Activated naive CD4-positive, alpha-beta T cell treated with anti-CD3 and anti-CD28 coated beads, Interleukin-2, amount 50 U/mL, for 16 hours (primary cell): ENCODE data around the gene LFNG.
A peak's percentile ranks its signal among the peaks of the same experiment; 100 is the strongest.
"Not testable (repeated sequence)": the region's sequence is repeated elsewhere in the genome, so short reads cannot be mapped to it uniquely, and the experiment has no call there.

ENCODE experiments used
- DNase-seq: peaks from one replicate; pipeline ENCODE4 v3.0.0-alpha.2; 2020

Gene LFNG

DNA sequence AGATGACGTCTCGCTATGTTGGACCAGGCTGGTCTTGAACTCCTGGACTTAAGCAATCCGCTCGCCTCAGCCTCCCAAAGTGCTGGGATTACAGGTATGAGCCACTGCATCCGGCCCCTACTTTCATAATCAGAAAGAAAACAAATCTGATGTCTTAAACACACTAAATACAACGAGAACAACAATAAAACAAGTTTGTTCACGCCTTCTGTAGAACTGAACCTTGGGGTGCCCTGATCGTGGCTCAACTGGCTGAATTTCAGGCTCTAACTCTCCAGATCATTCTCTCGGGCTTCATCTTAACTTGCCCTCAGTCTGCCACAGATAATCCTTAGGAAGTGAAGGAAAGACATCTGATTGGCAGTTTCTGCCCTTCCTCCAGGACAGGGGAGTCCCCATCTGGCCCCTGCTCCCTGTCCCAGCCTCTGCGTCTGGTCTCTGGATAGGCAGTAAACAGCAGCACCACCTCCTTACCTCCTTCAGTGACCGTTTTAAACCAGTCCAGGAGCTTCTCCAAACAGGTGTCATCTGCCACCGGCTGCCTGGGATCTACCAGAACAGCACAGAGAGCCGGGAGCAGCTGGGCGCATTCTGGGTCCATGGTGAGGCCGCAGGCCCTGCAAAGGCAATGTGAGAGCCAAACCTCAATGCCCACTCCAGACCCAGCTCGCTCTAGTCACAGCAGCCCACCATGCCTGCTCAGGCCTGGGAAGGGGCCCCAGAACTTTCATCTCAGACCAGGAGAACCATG lies 34.4 kb downstream of the LFNG start:
- no peak for DNase-seq

GRCh38 chr7:2554661-2555111 lies 35.1 kb downstream of the LFNG start:
- no peak for DNase-seq

GRCh38 chr7:2555121-2556052 lies 35.8 kb downstream of the LFNG start, which contains the start of gene BRAT1:
Gene BRAT1, minus strand, starts transcription at chr7:2555524. Its CDS starts 1,093 bp downstream, at chr7:2554431.
- peak; percentile 95 for DNase-seq

GRCh38 chr7:2558629-2559282 lies 39.2 kb downstream of the LFNG start, which contains the start of gene IQCE:
Gene IQCE, plus strand, starts transcription at chr7:2558979. Its CDS starts 203 bp downstream, at chr7:2559182.
- DNase-seq, result peak; percentile 91

GRCh38 chr7:2559283-2559950 lies 39.8 kb downstream of the LFNG start:
- peak; percentile 34 for DNase-seq

DNA sequence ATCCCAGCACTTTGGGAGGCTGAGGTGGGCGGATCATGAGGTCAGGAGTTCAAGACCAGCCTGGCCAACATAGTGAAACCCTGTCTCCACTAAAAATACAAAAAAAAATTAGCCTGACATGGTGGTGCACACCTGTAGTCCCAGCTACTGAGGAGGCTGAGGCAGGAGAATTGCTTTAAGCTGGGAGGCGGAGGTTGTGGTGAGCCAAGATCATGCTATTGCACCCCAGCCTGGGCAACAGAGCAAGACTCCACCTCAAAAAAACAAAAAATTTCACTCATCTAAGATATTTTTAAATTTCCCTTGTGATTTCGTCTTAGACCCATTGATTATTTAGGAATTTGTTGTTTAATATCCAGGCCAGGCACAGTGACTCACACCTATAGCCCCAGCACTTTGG lies 44.4 kb downstream of the LFNG start:
- DNase-seq, result not testable (repeated sequence)

DNA sequence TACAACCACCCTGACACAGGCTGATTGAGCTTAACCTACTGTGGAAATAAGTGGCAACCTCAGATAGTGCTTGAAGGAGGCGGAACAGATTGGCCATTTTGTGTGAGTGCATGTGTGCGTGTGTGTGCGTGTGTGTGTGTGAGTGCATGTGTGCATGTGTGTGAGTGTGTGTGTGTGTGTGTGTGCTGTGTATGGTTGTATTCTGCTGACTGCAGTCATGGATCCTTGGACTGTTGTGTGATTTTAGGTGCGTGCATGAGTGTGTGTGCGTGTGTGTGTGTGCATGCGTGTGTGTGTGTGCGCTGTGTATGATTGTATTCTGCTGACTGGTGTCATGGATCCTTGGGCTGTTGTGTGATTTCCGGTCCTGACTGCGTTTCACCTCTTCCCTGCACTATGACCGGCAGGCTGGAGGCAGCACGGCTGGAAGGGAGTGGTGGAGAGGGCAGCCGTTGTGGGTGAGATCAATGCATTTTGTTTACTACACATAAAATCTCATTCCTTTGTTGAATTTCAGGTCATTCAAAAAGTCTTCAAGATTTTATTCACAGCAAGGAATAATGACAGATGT lies 45.5 kb downstream of the LFNG start:
- no peak for DNase-seq

DNA sequence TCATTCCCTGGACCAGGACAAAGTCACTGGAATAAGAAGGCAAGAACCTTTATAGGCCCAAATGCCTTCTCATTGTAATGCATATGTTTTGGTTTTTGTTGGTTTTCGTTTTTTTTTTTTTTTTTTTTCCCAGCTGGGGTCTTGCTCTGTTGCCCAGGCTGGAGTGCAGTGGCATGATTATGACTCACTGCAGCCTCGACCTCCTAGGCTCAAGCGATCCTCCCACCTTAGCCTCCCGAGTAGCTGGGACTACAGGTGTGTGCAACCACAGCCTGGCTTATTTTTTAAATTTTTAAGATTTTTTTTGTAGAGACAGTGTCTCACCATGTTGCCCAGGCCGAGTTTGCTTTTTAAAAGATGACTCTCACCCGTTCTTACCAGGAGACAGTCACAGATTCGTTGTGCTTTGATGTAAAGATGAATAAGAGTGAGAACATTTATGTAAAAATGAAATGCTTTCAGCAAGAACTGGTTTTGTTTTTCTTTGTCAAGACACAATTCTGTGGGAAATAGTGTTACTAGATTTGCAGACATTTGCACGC lies 46.8 kb downstream of the LFNG start:
- DNase-seq, result no peak

DNA sequence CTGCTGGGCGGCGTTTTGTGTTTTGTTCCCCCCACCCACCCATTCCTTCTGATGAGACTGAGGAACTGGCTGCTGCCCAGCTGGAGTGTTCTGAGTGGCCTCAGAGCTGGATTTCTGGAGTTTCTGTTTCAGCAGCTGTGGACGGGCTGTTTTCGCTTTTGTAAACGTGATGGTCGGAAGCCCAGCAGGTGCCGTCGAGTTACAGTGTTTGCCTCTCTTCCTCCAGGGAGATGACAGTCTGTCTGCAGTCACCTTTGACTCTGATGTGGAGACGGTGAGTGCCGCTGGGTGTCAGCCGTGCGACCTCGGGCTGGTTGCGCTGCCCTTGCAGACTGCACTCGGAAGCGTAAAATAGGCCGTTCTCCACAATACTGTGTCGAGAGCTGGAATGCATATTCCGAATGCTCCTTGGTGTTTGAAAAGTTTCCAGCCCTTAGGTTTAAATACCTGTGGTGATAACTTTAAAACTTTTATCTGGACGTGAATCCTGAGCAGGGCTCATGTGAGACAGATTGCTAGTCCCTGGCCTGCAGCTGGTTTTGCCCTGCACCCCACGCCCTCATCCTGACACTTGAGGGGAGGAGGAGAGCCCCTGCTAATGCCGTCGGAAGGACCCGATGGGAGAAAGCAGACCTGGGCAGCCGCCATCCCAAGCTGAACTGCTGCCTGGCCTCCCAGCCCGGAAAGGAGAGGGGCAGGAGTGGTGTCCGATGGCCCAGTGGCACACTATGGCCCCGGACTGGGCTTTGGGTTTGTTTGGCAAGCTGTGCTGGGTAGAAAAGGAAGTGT lies 47.5 kb downstream of the LFNG start:
- no peak for DNase-seq

DNA sequence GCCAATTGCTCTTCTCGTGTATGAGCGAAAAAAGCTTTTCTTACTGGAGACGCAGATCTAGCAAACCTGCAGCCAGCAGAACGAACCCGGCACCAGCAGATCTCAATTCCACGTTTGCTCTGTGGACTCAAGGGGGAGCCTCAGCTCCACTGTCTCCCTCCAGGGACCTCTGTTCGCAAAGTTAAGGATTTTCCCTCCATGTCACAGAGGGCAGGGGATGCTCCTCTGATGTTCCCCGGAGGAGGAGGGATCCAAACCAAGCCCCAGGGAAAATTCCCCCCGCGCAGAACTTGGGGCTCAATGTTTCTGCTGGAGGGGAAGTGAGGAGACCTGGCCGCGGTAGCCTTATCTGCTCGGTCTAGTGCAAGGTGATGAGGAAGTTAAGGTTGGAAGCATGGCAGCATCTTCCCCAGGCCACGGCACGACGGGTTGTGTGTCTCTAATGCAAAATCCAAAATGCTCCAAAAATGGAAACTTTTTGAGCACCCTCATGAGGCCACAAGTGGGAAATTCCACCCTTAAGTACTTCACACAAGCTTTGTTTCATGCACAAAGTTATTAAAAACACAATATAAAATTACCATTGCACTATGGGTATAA lies 48.2 kb downstream of the LFNG start:
- DNase-seq, result no peak

DNA sequence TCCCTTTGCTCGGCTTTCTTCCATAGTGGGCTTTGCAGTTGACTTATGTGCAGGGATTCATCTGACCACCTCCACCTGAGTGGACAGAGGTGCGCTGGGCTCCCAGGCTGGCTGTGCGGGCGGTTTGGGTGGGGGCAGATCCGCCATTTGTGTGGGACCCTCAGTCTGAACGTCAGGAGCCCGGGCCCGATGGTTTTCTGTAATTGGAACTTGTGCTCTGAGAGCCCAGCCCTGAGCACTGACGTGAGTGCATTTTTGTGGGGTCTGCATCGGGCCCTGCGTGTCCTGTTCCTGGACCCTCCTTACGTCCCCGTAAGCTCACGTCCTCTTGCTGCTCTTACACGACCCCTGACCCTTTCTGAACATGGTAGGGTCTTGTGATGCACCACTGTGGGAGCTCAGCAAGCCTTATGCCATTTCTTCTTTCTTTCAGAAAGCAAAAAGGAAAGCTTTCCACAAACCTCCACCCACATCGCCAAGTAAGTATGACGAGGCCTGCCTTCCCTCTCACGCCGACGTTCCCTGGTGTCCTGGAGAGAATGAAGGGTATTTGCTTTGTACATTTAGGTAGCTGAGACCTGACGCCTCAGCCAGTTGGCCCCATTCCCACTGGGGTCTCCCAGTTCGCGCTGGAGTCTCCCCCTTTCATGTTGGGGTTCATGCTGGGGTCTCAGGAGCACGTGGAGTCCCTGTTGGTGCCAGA lies 49.1 kb downstream of the LFNG start:
- no peak for DNase-seq

- DNase-seq, result no peak
These were observed 49.8 kb downstream of the LFNG start for GRCh38 chr7:2569421-2569820.

DNA sequence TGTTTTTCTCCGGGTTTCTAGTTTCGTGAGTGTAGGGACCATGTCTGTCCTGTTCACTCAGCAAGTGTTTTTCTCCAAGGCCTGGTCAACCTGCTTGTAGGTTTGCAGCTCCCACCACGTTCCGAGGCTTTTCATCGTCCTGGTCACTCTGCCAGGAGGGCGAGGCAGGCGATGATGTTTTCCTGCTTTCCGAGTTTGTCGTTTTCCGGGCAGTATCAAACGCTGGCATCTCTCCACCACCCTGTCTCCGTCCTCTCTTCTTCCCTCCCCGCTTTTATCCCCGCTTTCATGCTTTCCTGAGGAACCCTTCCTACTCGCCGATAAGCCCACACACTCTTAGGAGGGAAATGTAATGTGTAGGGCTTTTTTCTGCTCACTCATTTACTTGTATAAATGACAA lies 50.4 kb downstream of the LFNG start:
- DNase-seq, result no peak

DNA sequence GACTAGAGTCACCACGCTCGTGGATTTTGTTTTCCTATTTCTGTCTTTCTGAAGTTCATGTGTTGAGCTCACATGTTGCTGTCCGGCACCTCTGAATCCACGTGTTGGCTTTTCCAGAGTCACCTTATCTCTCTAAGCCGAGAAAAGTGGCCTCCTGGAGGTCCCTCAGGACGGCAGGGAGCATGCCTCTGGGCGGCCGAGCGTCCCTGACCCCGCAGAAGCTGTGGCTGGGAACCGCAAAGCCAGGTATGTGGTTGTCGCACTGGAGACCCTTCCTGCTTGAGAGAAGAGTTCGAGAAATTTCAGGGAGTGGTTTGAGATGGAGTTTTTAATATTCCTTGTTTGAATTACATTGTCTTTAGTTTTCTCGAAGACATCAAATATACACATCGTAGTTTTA lies 51.8 kb downstream of the LFNG start:
- no peak for DNase-seq

GRCh38 chr7:2572101-2572842 lies 52.7 kb downstream of the LFNG start:
- no peak for DNase-seq

DNA sequence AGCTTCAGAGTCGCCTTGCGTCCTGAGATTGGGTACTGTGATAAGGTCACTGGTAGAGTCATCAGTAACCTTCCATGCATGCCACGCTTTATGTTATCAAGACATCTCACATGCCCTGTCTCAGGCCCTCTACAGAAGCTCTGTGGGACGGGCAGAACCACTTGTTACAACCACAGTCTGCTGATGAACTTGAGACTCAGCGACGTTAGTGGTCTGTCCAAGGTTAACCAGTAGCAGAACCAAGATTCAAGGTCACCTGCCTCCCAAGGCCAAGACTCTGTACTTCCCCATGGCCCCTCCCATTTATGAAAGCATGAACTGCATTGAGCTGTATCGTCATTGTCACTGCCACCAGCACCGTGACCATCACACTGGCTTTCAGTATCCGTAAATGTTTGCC lies 54.2 kb downstream of the LFNG start:
- no peak for DNase-seq

GRCh38 chr7:2575046-2575732 lies 55.6 kb downstream of the LFNG start:
- no peak for DNase-seq

- DNase-seq, result no peak
These were observed 56.3 kb downstream of the LFNG start for GRCh38 chr7:2575733-2576340.
